ENCODE results near the gene KIF4A. TPM values are rescaled to one million over a fixed set of nuclear protein-coding genes. Genes with fewer than 3 reads are reported as not detected.

Gene KIF4A
- total and polyA plus RNA-seq, 7 experiments from 2014 or later: 0.20 to 26.5 (median 0.21) TPM; not detected in 3

GRCh38 chrX:70455366-70456202 lies 165.7 kb downstream of the KIF4A start:
- peak overlapping the region; percentile 66 to 93 (median 84) for H3K4me3 Mint-ChIP-seq
- peaks cover 12 to 45% (median 32%) of the 10 kb centered on the region in 7 donors for H3K4me1 Mint-ChIP-seq
- no peak for ATAC-seq
- no peaks in the 10 kb centered on the region for H3K9me3 ChIP-seq (ENCODE audit: control insufficient read depth in 2 of 3, low read length in 3 of 3)
- peaks cover 0 to 11% (median 0%) of the 10 kb centered on the region in 5 donors for H3K36me3 Mint-ChIP-seq
- intact Hi-C loops (cut with micrococcal nuclease): loop anchor here (1.0 to 10.0 kb wide), 7 partner anchors 99 to 1631 kb away; partner anchors contain the start of genes IGBP1 (in 2 of the 2), EFNB1 (in 1 of the 2), NONO (in 1 of the 2) and SNX12 (in 1 of the 2)
- no peaks in the 10 kb centered on the region for H3K36me3 ChIP-seq (ENCODE audit: control insufficient read depth in 2 of 3, insufficient read depth in 3 of 3, low read length in 3 of 3)
- H3K4me3 ChIP-seq (ENCODE audit: low read length): peak overlapping the region; percentile 57
- H3K27me3 ChIP-seq (ENCODE audit: control insufficient read depth in 2 of 2, insufficient read depth in 2 of 2, low read length in 2 of 2): no peaks in the 10 kb centered on the region
- H3K27ac ChIP-seq (ENCODE audit: low read depth, low read length): peak overlapping the region; percentile 60
- H3K27me3 Mint-ChIP-seq: no peaks in the 10 kb centered on the region
- POLR2A ChIA-PET: no interaction called here
- H3K9me3 Mint-ChIP-seq: no peaks in the 10 kb centered on the region
- peak in 1 of 9 donors; percentile 8 for DNase-seq
- H3K4me1 ChIP-seq (ENCODE audit: control insufficient read depth in 2 of 2, insufficient read depth in 2 of 2, low read length in 2 of 2): peaks cover 8 to 11% of the 10 kb centered on the region in 2 donors
- H3K27ac Mint-ChIP-seq: peak overlapping the region; percentile 1 to 95 (median 75)
- CTCF ChIA-PET: interaction anchor here (0.6 kb wide), 1 partner anchor 35 kb away, joined by 3 read pairs; no protein-coding TSS in a partner anchor

GRCh38 chrX:70456256-70456655 lies 166.4 kb downstream of the KIF4A start:
- intact Hi-C loops (cut with micrococcal nuclease): loop anchor here (1.0 to 10.0 kb wide), 6 partner anchors 201 to 1631 kb away; partner anchors contain the start of genes EFNB1 (in 1 of the 2), IGBP1 (in 1 of the 2), NONO (in 1 of the 2) and SNX12 (in 1 of the 2)
- H3K9me3 Mint-ChIP-seq: no peaks in the 10 kb centered on the region
- POLR2A ChIA-PET: no interaction called here

DNA sequence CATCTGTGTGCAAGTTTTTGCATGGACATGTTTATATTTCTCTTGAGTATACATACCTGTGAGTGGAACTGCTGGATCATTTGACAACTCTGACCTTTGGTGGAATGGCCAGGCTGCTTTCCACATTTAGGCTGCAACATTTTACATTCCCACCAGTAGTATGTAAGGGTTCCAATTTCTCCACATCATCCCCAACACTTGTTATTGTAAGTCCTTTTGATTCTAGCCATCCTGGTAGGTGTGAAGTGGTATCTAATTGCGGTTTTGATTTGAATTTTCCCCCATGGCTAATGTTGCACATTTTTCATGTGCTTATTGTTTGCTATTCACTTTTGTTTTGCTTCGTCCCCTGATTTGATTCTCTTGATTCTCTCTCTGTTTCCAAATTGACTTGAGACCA lies 171.1 kb downstream of the KIF4A start:
- Mint-ChIP-seq H3K9me3 (no peaks in the 10 kb centered on the region), H3K36me3 (peaks cover 0 to 25% (median 3%) of the 10 kb centered on the region in 5 donors), H3K27me3 (no peaks in the 10 kb centered on the region), H3K27ac (no peak overlapping the region), H3K4me1 (peaks cover 0 to 12% (median 9%) of the 10 kb centered on the region in 7 donors), H3K4me3 (no peak overlapping the region)
- Histone ChIP-seq H3K4me3 (ENCODE audit: low read length) (no peak overlapping the region), H3K4me1 (ENCODE audit: control insufficient read depth in 2 of 2, insufficient read depth in 2 of 2, low read length in 2 of 2) (peaks cover 4% of the 10 kb centered on the region in 2 donors), H3K36me3 (ENCODE audit: control insufficient read depth in 2 of 3, insufficient read depth in 3 of 3, low read length in 3 of 3) (no peaks in the 10 kb centered on the region), H3K27me3 (ENCODE audit: control insufficient read depth in 2 of 2, insufficient read depth in 2 of 2, low read length in 2 of 2) (no peaks in the 10 kb centered on the region), H3K9me3 (ENCODE audit: control insufficient read depth in 2 of 3, low read length in 3 of 3) (no peaks in the 10 kb centered on the region), H3K27ac (ENCODE audit: low read depth, low read length) (no peak overlapping the region)
- intact Hi-C loops (cut with micrococcal nuclease): no loop called here
- ChIA-PET POLR2A (no interaction called here), CTCF (interaction anchor here (0.7 kb wide), 1 partner anchor 46 kb away, joined by 3 read pairs; no protein-coding TSS in a partner anchor)
- DNase-seq: no peak
- no peak for ATAC-seq

More at GRCh38 chrX:70456256-70456655, 166.4 kb downstream of the KIF4A start:
- Histone ChIP-seq H3K4me1 (ENCODE audit: control insufficient read depth in 2 of 2, insufficient read depth in 2 of 2, low read length in 2 of 2) (peaks cover 8 to 11% of the 10 kb centered on the region in 2 donors), H3K9me3 (ENCODE audit: control insufficient read depth in 2 of 3, low read length in 3 of 3) (no peaks in the 10 kb centered on the region), H3K27me3 (ENCODE audit: control insufficient read depth in 2 of 2, insufficient read depth in 2 of 2, low read length in 2 of 2) (no peaks in the 10 kb centered on the region), H3K4me3 (ENCODE audit: low read length) (peak overlapping the region; percentile 57), H3K36me3 (ENCODE audit: control insufficient read depth in 2 of 3, insufficient read depth in 3 of 3, low read length in 3 of 3) (no peaks in the 10 kb centered on the region), H3K27ac (ENCODE audit: low read depth, low read length) (no peak overlapping the region)
- Mint-ChIP-seq H3K36me3 (peaks cover 0 to 18% (median 0%) of the 10 kb centered on the region in 5 donors), H3K4me1 (peaks cover 12 to 45% (median 32%) of the 10 kb centered on the region in 7 donors), H3K27me3 (no peaks in the 10 kb centered on the region), H3K4me3 (peak overlapping the region; percentile 66 to 93 (median 84)), H3K27ac (peak overlapping the region; percentile 1 to 95 (median 75))
- ATAC-seq: no peak
- peak in 1 of 9 donors; percentile 28 for DNase-seq
- CTCF ChIA-PET: no interaction called here

DNA sequence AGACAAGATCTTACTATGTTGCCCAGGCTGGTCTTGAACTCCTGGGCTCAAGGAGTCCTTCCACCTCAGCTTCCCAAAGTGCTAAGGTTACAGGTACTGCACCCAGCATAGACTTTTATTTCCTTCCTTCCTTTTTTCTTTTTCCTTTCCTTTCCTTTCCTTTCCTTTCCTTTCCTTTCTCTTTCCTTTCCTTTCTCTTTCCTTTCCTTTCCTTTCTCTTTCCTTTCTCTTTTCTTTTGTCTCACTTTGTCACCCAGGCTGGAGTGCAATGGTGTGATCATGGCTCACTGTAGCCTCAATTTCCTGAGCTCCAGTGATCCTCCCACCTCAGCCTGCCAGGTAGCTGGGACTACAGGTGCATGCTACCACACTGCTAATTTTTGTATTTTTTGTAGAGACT lies 174.1 kb downstream of the KIF4A start:
- peaks cover 0 to 3% (median 0%) of the 10 kb centered on the region in 7 donors for H3K4me1 Mint-ChIP-seq
- intact Hi-C loops (cut with micrococcal nuclease): no loop called here
- no peaks in the 10 kb centered on the region for H3K4me1 ChIP-seq (ENCODE audit: control insufficient read depth in 2 of 2, insufficient read depth in 2 of 2, low read length in 2 of 2)
- CTCF ChIA-PET: no interaction called here
- H3K27me3 ChIP-seq (ENCODE audit: control insufficient read depth in 2 of 2, insufficient read depth in 2 of 2, low read length in 2 of 2): no peaks in the 10 kb centered on the region
- H3K4me3 Mint-ChIP-seq: no peak overlapping the region
- H3K27ac ChIP-seq (ENCODE audit: low read depth, low read length): no peak overlapping the region
- H3K36me3 ChIP-seq (ENCODE audit: control insufficient read depth in 2 of 3, insufficient read depth in 3 of 3, low read length in 3 of 3): no peaks in the 10 kb centered on the region
- no peaks in the 10 kb centered on the region for H3K27me3 Mint-ChIP-seq
- DNase-seq (no peak), ATAC-seq (no peak)
- no peak overlapping the region for H3K27ac Mint-ChIP-seq
- H3K36me3 Mint-ChIP-seq: peaks cover 0 to 24% (median 7%) of the 10 kb centered on the region in 5 donors
- no peak overlapping the region for H3K4me3 ChIP-seq (ENCODE audit: low read length)
- POLR2A ChIA-PET: interaction anchor here (0.7 kb wide), 1 partner anchor 214 kb away, joined by 3 read pairs; no protein-coding TSS in a partner anchor
- no peaks in the 10 kb centered on the region for H3K9me3 ChIP-seq (ENCODE audit: control insufficient read depth in 2 of 3, low read length in 3 of 3)
- no peaks in the 10 kb centered on the region for H3K9me3 Mint-ChIP-seq

- Histone ChIP-seq H3K9me3 (ENCODE audit: control insufficient read depth in 2 of 3, low read length in 3 of 3) (no peaks in the 10 kb centered on the region), H3K4me3 (ENCODE audit: low read length) (no peak overlapping the region), H3K27ac (ENCODE audit: low read depth, low read length) (no peak overlapping the region), H3K27me3 (ENCODE audit: control insufficient read depth in 2 of 2, insufficient read depth in 2 of 2, low read length in 2 of 2) (no peaks in the 10 kb centered on the region), H3K4me1 (ENCODE audit: control insufficient read depth in 2 of 2, insufficient read depth in 2 of 2, low read length in 2 of 2) (no peaks in the 10 kb centered on the region), H3K36me3 (ENCODE audit: control insufficient read depth in 2 of 3, insufficient read depth in 3 of 3, low read length in 3 of 3) (no peaks in the 10 kb centered on the region)
- H3K27ac Mint-ChIP-seq: no peak overlapping the region
- DNase-seq (no peak), ATAC-seq (no peak)
- intact Hi-C loops (cut with micrococcal nuclease): no loop called here
- H3K27me3 Mint-ChIP-seq: no peaks in the 10 kb centered on the region
- peaks cover 0 to 14% (median 13%) of the 10 kb centered on the region in 7 donors for H3K4me1 Mint-ChIP-seq
- ChIA-PET POLR2A (no interaction called here), CTCF (no interaction called here)
- H3K4me3 Mint-ChIP-seq: no peak overlapping the region
- no peaks in the 10 kb centered on the region for H3K9me3 Mint-ChIP-seq
- H3K36me3 Mint-ChIP-seq: peaks cover 0 to 21% (median 7%) of the 10 kb centered on the region in 5 donors
These were observed 177.1 kb downstream of the KIF4A start for GRCh38 chrX:70466968-70467367.

GRCh38 chrX:70468709-70469108 lies 178.8 kb downstream of the KIF4A start:
- Mint-ChIP-seq H3K27ac (no peak overlapping the region), H3K4me3 (no peak overlapping the region), H3K4me1 (peaks cover 0 to 15% (median 13%) of the 10 kb centered on the region in 7 donors), H3K9me3 (no peaks in the 10 kb centered on the region), H3K36me3 (peaks cover 0 to 21% (median 8%) of the 10 kb centered on the region in 5 donors), H3K27me3 (no peaks in the 10 kb centered on the region)
- CTCF ChIA-PET: no interaction called here
- Histone ChIP-seq H3K36me3 (ENCODE audit: control insufficient read depth in 2 of 3, insufficient read depth in 3 of 3, low read length in 3 of 3) (no peaks in the 10 kb centered on the region), H3K4me3 (ENCODE audit: low read length) (no peak overlapping the region), H3K27me3 (ENCODE audit: control insufficient read depth in 2 of 2, insufficient read depth in 2 of 2, low read length in 2 of 2) (no peaks in the 10 kb centered on the region), H3K4me1 (ENCODE audit: control insufficient read depth in 2 of 2, insufficient read depth in 2 of 2, low read length in 2 of 2) (no peaks in the 10 kb centered on the region), H3K9me3 (ENCODE audit: control insufficient read depth in 2 of 3, low read length in 3 of 3) (no peaks in the 10 kb centered on the region), H3K27ac (ENCODE audit: low read depth, low read length) (no peak overlapping the region)
- POLR2A ChIA-PET: no interaction called here
- no peak for DNase-seq
- no peak for ATAC-seq
- intact Hi-C loops (cut with micrococcal nuclease): no loop called here

All from naive thymus-derived CD4-positive, alpha-beta T cell (primary cell).